Inflammatory macrophage treated with lipopolysaccharide for 4 hours (primary cell): ENCODE results near the gene TUT1.
A peak's percentile ranks its signal among the peaks of the same experiment; 100 is the strongest.
"Not testable (repeated sequence)": the region's sequence is repeated elsewhere in the genome, so short reads cannot be mapped to it uniquely, and the experiment has no call there.

ENCODE experiments used
- DNase-seq: peaks from one replicate; pipeline ENCODE4 v3.0.0-alpha.2; 2020

The TUT1 gene

DNA sequence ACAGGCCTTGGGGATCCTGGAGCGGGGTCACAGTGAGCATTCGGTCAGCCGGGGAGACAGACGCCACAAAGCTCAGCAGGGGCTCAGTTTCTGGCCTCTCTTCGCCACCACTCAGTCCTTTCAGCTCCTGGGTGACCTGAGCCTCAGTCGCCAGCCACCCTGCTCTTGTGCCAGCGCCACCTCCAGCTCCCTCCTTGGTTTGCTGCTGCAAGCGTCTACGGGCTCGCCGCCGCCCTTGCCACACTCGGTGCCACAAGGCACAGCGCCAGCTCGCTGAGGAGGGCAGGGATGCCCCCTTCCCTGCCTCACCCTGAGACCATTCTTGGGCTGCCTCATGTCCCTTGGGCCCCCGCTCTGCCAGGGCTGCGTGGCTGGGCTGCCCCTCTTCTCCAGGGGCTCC is 16.2 kb downstream of the TUT1 start:
- DNase-seq, result no peak

DNA sequence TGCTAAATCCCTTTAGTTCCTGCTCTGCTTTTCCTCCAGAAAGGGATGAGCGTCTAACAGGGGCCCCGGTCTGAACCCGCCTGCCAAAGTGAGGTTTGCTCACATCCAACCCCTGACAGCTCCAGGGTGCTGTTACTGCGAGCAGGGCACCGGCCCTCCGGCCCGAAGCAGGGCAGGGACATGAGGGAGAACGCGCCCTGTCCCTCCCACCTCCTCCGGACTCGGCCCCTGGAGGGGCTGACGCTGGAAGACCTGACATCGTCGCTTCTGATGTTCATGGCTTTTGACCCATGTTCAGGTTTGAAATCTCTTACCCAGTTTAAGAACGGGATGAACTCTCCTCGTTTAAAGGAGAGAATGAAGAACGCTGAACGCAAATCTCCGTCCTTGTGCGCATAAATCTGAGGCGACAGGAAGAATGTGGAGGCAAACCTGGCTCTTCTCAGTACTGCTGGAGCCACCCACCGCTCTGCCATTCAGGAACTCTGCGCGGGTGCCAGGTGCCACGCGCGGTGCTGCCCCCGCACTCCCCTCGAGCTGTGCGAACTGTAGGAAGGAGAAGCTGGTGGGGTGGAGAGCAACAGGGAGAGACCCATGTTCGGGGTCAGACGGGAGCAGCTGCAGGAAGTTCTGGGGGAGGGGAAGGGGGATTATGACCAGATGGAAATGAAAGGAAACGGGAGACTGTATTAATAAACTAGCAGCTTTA is 16.8 kb downstream of the TUT1 start:
- peak; percentile 32 for DNase-seq

DNA sequence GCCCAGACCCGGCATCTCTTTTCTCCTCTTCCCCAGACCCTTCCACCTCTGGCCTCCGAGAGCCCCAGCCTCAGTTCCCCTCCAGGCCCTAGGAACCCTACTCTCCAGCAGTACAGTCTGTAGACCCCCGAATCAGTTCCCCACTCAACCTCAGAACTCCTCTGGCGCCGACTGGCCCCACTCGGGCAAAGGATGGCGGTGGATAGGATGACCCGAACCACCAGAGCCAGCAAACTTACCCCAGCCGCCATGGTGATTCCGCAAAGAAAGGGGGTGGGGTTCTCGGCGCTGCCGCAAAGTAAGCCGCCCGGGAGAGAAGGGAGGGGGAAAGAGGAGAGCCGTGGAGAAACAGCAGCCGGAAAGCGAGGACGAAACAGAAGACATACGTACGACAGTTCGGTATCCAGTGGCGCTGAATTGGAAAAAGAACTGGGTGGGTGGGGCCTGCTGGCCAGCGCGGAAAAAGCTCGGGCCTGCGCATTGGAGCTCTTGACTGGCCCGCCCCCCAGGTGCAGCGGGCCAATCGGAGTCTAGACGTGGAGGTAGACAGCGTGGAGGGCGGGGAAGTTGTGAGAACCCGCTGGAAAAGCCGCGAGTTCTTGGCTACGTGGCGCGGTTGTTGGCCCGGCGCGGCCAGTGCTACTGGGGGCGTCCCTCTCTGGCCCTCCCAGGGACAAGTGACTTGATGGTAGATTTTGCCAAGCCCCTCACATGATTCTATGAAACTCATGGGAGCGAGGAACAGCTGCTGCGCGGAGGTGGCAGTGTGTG is 17.5 kb downstream of the TUT1 start, which contains the start of gene EEF1G:
Gene EEF1G, minus strand, starts transcription at position 300 of the 771 bp plus-strand sequence. Its CDS starts 49 bp downstream, at position 251.
- DNase-seq, result peak; percentile 100

DNA sequence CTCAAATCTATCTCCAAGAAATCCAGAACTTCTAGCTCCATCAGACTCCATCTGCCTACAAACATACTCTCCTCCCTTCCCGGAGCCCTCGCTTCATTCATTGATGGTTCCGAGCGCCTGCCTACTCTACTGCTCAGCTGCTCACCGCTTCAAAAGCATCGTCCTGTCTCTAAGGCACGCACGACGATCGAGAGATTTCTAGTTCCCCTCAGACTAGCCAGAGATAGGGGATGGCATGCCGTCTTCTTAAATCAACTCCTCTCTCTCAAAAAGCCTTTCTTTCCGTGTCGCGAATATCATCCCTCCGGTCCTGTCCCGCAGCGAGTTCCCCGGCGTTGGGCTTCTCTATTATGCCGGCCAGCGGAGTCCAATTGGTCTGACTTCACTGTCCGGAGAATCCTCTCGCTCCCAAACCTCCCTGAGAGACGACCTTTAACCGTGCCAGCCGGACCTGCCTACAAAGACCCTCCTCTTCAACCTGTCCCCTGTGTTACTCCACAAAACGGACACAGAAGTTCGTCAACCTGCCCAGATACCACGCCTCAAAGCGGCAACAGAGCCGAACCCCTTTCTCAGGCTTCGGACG is 18.2 kb downstream of the TUT1 start:
- DNase-seq, result peak; percentile 28

DNA sequence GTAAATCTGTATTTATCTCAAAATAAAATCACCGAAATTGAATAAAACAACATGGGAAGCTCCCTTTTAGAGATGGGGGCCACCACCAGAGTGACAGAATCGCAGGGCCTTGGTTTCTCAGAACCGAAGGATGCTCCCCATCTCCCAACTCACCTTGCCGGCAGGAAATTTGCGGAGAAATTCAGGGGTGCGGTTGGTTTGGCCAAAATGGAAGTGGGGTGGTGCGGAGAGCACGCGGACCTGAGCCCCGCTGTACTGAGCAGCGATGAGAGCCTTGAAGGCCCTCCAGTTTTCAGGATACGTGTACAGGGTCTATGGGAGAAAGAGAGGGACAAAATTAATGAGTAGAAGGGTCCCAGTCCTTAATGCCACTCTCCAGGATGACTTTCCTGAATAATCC is 18.9 kb downstream of the TUT1 start:
- DNase-seq, result no peak

DNA sequence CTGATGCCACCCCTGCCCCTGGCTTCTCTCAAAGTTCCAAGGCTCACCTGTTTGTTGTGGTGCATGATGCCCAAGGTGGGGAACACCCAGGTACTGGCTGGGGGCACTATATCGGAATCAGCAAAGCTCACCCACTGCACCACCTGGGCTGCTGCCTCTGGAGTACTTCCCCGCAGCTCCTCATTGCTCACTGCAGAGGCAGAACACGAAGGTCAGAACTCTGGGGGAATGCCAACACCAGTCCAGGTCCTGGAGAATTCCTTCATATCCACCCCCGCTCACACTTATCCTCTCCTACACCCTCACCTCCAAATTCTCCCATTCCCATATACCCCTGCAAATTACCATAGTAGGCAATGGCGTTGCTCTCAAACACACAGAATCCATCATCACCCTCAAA is 19.8 kb downstream of the TUT1 start:
- DNase-seq, result not testable (repeated sequence)

DNA sequence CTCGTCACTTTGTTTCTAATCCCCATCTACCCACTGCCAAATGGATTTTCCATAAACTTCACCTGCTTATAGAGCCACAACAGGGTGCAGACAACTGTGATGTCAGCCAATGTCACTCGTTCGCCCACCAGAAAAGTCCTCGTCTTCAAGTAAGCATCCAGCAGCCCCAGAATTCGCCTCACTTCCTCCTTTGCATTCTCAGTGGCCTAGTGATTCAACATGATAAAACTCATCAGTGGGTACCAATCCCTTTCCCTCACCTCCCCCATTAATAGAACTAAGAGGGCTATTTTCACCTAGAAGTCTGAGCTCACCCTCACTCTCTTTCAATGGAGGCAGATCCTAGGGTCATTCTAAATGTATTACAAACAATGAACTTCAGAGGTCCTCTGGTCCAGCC is 20.4 kb downstream of the TUT1 start:
- DNase-seq, result not testable (repeated sequence)

DNA sequence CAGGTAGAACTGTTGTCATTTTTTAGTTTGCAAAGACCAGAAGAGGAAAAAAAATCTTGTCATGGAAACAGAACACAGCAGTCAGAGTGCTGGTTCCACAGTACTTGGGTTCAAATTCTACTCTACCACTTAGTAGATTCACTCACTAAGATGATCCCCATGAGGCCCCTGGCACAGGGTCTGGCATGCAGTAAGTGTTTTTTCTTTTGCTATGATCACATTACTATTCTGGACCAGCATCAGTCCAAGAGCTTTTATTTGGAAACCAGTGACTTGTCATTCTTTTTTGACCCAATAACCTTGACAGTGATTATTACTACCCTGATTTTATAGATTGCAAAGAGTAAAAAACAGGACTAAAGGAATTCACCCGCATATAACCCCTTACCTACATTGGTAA is 21.7 kb downstream of the TUT1 start:
- DNase-seq, result no peak

DNA sequence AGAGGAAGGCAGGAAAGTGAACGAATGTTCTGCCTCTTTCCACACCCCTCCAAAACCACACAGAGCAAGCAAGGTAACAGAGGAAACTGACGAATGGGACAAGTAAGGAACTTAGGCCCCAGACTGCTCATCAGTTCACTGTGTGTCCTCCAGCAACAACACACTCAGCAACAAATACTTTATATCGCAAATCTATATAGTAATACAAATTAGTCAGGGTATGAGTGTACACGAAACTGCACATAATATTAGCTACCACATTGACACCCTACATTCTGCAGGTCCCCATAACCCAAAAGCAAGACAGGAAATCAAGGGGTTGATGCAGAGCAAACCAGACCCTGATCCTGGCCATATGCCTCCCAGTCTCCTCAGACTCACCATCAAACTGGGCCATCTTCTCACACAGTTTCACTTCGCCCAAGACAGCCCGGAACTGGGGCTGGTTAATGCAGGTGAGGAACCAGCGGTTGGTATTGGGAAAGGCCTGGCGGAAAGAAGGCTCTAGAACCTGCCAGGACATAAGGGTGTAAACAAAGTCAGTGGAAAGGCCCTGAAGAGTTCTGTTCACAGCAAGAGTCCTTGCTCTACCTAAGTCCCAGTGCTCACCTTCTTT is 24.2 kb downstream of the TUT1 start:
- DNase-seq, result no peak

DNA sequence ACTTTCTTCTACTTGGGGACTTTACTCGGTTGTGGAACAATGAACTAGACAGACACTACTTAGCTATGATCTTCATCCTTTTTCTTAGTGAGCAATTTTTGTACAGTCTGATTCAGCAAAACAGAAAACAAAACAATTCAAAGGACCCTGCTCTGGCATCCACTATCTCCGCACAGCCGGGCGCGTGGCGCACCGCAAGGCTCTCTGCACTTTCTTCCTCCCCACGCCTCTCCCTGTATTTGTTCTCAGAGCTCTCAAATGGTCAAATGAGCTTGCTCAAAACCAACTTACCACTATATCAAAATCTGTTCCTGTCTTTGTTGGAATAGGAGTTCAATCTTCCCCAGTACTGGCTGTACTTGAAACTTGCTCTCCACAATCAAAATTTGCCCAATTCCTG is 25.1 kb downstream of the TUT1 start:
- no peak for DNase-seq

GRCh38 chr11:62565100-62565802 is 26.1 kb downstream of the TUT1 start:
- no peak for DNase-seq

DNA sequence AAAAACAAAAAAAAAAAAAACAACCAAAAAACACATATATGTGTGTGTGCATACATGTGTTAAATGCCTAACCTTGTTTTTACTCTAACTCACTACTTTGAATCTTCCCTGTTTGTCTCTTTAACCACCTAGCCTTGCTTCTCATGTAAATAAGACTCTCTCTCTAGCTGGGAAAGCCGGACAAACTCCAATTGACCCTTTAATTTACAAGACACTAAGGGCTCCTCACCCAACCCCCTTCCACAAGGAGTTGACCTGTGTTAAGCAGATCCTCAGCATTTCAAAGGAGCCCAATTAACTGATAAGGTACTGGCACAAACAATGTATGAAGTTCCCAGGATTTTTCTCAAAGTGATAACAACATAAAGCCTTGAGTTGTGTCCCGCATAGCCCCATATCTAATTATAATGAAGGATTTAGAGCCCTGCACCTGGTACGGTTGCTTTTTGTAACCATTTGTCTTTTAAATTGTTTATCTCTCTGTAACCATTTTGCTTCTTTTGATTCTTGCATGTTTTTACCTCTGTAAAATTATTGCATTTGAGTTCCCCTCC is 29.6 kb downstream of the TUT1 start:
- not testable (repeated sequence) for DNase-seq

DNA sequence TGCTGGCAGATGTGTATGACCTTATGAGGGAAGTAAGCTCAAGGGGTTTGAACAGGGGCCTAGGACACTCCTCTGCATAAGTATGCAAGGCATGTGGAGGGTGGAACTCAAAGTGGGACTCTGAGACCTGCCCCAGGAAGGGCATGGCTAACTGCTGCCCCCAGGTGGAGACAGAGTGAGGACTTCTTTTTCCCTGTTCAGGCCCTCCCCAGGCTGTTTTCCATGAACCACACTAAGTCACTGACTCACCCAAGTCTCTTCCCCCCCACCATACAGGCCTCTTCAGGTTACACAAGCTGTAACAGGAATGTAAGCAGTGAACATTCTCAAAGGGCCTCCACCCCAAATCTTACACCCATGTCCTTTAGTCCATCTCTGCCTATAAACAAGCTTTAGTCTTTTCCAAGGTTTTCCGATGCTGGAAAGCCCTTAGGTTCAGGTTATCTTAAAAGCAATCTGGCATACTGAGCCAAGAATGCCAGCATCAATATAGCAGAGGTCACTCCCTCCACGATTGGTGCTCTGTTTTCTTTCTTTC is 30.7 kb downstream of the TUT1 start:
- DNase-seq, result peak; percentile 86

DNA sequence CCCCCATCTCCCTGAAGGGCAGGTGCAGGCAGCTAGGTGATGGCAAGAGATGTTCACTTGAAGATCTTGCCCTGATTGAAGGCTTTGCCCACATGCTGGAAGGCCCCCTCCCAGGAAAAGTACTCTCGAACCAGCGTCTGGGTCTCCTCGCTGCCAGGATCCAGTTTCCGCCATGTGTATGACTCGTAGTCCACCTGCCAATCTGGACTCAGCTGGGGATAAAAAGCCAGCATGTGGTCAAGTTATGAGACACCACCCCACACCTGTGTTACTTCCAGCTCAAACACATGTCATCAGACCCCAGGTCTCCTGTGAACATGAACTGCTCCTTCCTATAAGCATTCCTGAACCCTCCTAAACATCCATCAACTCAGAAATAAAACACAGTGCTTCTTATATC is 31.7 kb downstream of the TUT1 start:
- not testable (repeated sequence) for DNase-seq

GRCh38 chr11:62559204-62559603 is 32.1 kb downstream of the TUT1 start:
- DNase-seq, result no peak

DNA sequence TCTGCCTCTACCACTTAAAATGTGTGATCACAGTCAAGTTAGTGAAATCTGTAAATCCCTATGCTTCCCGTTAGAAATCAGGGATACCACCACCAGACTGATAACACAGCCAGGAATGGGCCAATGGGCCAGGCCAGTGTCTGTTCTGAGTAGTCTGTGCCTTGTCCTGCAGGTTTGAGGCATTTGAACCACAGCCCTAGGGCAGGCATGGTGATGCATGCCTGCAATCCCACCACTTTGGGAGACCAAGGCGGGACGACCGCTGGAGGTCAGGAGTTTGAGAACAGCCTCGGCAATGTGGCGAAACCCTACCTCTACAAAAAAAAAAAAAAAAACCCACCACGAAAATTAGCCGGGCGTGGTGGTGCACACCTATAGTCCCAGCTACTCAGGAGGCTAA is 32.7 kb downstream of the TUT1 start:
- DNase-seq, result no peak

- DNase-seq, result no peak
Measured at GRCh38 chr11:62556875-62557631, 34.3 kb downstream of the TUT1 start.

DNA sequence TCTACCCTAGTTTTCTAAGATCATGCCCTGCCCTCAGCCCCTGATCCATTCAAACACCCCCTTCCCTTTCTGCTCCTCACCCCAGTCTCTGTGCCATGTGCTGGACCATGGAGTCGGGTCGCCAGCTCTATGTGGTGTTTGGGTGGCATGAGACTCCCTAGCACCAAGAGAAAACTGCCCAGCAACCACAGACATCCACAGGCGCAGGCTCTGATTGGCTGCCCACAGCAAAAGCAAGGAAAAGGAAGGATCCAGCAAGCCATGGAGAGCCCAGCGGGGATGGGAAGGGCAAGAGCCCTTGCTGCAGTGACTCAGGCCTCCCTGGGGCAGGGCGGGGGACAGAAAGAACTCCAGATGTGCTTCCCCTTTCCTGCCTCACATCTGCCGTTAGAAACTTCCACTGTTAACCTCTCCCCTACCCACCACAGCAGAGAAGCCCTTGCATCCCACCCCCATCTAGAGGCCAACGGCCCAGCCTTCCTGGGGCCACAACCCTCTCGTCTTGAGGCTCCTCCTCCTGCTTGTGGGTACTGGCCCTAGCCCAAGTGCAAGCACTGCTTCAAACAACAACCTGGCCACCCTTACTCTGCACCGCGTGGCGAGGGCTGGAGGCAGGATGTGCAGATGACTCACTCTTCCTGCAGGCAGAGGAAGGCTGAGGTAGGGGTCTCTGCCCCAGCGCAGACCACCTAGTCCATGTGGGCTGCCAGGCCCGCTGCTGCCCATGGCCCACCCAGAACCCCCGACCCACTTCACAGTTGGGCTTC is 35.0 kb downstream of the TUT1 start:
- peak; percentile 91 for DNase-seq

GRCh38 chr11:62555464-62556107 is 35.7 kb downstream of the TUT1 start:
- peak; percentile 90 for DNase-seq
